ENCODE measurements around the gene C6orf136. TPM values are rescaled to one million over a fixed set of nuclear protein-coding genes. Genes with fewer than 3 reads are reported as not detected.
A peak's percentile ranks its signal among the peaks of the same experiment; 100 is the strongest.

Gene C6orf136
- total and polyA plus RNA-seq, 9 of the 15 experiments (the other 6 are each of a cell fraction or from before 2014, with no cell fraction given), result 14.1 to 63.1 (median 18.4) TPM

DNA sequence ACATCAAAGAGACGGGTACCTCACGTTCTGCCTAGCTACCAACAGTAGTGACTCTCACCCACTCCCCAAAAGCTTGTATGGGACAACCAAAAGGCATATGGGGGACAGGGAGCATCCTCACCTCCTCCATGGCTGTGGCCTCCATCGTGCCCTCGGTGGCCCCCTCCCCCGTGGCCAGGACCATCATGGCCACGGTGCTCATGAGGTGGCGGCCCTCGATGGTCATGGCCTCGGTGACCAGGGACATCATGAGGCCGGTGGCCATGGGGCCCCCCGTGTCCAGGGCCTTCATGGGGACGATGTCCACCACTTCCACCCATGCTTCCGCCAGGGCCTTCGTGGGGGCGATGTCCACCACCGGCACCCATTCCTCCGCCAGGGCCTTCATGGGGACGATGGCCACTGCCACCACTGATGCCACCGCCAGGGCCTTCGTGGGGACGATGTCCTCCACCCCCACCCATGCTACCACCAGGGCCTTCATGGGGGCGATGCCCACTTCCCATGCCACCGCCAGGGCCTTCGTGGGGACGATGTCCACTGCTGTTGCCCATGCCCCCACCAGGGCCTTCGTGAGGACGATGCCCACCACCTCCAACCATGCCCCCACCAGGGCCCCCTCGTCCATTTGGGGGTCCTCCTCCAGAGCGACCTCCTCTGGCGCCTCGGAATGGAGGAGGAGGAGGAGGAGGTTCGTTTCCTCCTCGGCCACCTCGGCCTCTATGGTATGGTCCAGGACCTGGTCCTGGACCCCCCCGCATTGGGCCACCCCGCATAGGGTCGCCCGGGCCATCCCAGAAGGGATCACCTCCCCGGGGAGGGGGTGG is 44.9 kb upstream of the C6orf136 start (continued):
- TF ChIP-seq ZNF507 (tag; conservative IDR thresholded peaks at IDR 0.05) (no peak), POLR2AphosphoS5 (IDR thresholded peaks at IDR 0.05; ENCODE audit: control insufficient read depth, insufficient read depth, low read depth, low read length) (peak; percentile 48; the same call in 1 of the 2 replicates), ZNF398 (CRISPR knock-in tag; IDR thresholded peaks at IDR 0.05) (no peak), RBFOX2 (IDR thresholded peaks at IDR 0.05; ENCODE audit: low read depth, low read length) (peak; percentile 81), NFRKB (IDR thresholded peaks at IDR 0.05; ENCODE audit: low read depth) (no peak), POLR3A (IDR thresholded peaks at IDR 0.05; ENCODE audit: borderline replicate concordance, extremely low read depth, insufficient read depth, insufficient read length) (no peak), ZNF224 (CRISPR knock-in tag; IDR thresholded peaks at IDR 0.05) (no peak), FOSL1 (tag; conservative IDR thresholded peaks at IDR 0.05) (no peak), FIP1L1 (IDR thresholded peaks at IDR 0.05; ENCODE audit: low read depth, low read length, poor library complexity, severe bottlenecking) (peak; percentile 33), POLR2A (conservative IDR thresholded peaks at IDR 0.05) (peak; percentile 46; the same call in 1 of the 2 replicates), PCBP1 (IDR thresholded peaks at IDR 0.05; ENCODE audit: low read depth, low read length, poor library complexity, severe bottlenecking) (no peak), POLR2G (IDR thresholded peaks at IDR 0.05; ENCODE audit: low read depth, low read length) (peak; percentile 81), NCOA1 (IDR thresholded peaks at IDR 0.05; ENCODE audit: low read depth) (no peak), BCOR (IDR thresholded peaks at IDR 0.05) (no peak), POLR2B (IDR thresholded peaks at IDR 0.05; ENCODE audit: low read depth, partially characterized antibody) (peak; percentile 42), HDAC6 (IDR thresholded peaks at IDR 0.05; ENCODE audit: low read depth, low read length) (no peak), BMI1 (IDR thresholded peaks at IDR 0.05; ENCODE audit: low read length) (no peak), ZMIZ1 (IDR thresholded peaks at IDR 0.05; ENCODE audit: low read depth in 2 of 2, low read length in 2 of 2) (no peak), ZNF707 (CRISPR knock-in tag; conservative IDR thresholded peaks at IDR 0.05) (no peak)
- TF ChIP-seq, protein P1, sequence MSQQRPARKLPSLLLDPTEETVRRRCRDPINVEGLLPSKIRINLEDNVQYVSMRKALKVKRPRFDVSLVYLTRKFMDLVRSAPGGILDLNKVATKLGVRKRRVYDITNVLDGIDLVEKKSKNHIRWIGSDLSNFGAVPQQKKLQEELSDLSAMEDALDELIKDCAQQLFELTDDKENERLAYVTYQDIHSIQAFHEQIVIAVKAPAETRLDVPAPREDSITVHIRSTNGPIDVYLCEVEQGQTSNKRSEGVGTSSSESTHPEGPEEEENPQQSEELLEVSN (IDR thresholded peaks at IDR 0.05; ENCODE audit: borderline replicate concordance in 1 of 2, extremely low read depth in 1 of 2, insufficient read depth in 1 of 2, insufficient read length in 1 of 2, low read depth in 1 of 2, low read length in 1 of 2, poor library complexity in 1 of 2, severe bottlenecking in 1 of 2), result no peak

Data from K562 (cell line).